Pulmonary artery endothelial cell (primary cell): ENCODE data around the gene ERP27. TPM values are rescaled to one million over a fixed set of nuclear protein-coding genes. Genes with fewer than 3 reads are reported as not detected.

Experiments used
- DNase-seq: peaks from one replicate; pipeline ENCODE4 v3.0.0-alpha.2; 2011; ENCODE audit warnings: low read depth, low spot score
- total RNA-seq: library from RNA; depleted of rRNA; stranded (reverse); fragments of >200 nt; gene quantifications from 2 replicates; pipeline ENCODE4 v1.2.3, GENCODE V29; 2014

ERP27 gene
- 0.14 and 0.33 TPM in 2 replicates for total RNA-seq

DNA sequence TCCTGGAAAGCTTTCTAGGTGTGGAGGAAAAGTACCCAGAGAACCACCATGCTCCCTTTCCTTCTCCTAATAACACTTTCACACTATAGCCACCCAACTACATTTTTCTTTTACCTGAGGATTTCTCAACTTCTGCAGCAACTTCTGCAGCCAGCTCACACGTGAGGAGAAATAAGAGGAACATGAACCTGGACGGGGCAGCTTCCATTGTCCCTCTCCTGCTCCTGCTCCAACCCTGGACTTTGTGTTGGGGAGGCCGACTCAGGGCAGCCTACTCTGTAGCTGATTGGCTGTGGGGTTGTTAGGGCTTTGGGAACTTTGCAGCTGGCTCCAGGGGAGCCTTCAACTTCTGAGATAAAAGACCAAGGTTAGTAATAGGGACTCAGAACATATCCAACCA lies at the start of gene ERP27:
ERP27 (minus strand) TSS at position 237 of the 400 bp plus-strand sequence; CDS start at position 208, 29 bp downstream.
- DNase-seq, result no peak

- DNase-seq, result no peak
These were observed 49.7 kb upstream of the ERP27 start for GRCh38 chr12:14988035-14988434.

DNA sequence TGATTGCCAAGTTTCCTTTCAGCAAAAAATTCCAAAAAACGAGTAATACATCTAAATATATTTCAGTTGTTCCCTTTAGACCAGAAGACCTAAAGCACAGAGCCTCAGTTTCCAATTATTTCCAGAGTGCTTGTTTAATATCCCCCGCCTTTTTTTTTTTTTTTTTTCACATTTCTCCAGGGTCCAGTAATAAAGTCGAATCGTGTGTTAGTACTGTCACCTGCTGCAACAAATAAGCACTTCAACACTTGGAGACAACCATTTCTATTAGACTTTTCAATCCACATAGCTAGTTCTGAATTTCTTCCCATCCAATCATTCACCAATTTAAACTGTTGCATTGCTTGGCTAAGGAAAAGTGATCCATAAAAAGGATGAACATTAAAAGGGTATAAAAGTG lies 48.1 kb upstream of the ERP27 start:
- no peak for DNase-seq

GRCh38 chr12:14984766-14985285 lies 46.5 kb upstream of the ERP27 start:
- DNase-seq, result no peak

DNA sequence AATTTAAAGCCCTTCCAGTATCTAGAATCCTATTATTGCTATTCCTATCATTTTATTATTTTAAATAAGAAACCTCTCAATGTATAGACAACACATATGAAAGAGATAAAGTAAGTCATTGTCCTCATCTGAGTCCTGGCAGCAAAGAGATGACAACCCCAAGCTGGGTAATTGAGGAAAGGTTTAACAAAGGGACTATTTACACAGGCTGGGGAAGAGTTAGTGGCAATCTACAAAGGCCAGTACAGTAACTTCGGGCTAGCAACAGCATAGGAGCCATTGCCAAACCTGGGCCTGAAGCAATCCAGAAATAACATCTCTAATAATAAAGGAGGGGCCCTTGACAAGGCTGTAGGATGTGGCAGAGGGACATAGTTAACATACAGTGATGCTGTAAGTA lies 45.7 kb upstream of the ERP27 start:
- no peak for DNase-seq

DNA sequence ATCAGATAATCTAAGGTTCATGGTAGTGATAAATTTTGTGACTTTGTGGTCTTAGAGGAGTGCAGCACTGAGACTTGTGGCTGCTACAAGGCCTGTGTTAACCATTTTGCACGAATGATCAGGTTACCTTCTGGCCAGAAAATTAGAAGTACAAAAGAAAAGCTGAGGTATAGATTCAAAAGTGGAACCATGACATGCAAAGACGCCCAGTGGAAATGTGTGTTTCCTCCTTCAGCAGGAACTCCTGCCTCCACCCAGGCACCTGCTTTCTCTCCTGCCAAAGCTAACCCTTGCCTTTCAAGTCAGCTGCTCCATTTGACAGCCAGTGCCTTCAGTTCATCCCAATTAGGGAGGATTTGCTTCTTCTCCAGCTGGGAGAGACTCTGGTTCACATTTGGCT lies 44.7 kb upstream of the ERP27 start:
- no peak for DNase-seq

- no peak for DNase-seq
These were observed 44.2 kb upstream of the ERP27 start for GRCh38 chr12:14982562-14982961.

GRCh38 chr12:14981049-14981448 lies 42.7 kb upstream of the ERP27 start:
- DNase-seq, result no peak

GRCh38 chr12:14979468-14979867 lies 41.1 kb upstream of the ERP27 start:
- DNase-seq, result no peak

- DNase-seq, result no peak
These were observed 38.3 kb upstream of the ERP27 start for GRCh38 chr12:14976658-14977057.

GRCh38 chr12:14975457-14975856 lies 37.1 kb upstream of the ERP27 start:
- DNase-seq, result no peak

GRCh38 chr12:14974633-14975032 lies 36.3 kb upstream of the ERP27 start:
- DNase-seq, result no peak

DNA sequence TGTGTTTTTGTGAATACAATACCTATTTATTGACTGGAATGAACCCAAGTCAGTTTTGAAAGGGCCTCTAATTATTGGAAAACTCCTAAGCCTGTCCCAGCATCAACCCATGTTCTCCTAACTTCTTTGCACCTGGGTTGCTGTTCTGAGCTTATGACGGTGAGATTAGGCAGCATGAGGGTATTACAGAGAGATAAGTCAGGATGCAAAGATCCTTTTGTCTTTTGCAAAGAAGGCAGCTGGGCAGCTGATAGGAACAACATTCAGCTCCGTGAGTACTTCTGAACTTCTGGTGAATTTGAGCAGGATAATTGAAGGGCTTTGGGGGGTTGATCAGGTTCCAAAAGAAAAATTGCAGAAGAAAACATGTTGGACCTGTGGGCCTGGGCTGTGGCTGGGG lies 34.5 kb upstream of the ERP27 start, which contains the start of gene PDE6H:
PDE6H (plus strand) TSS at position 227 of the 400 bp plus-strand sequence. CDS start 4,971 bp downstream, outside the sequence.
- no peak for DNase-seq

DNA sequence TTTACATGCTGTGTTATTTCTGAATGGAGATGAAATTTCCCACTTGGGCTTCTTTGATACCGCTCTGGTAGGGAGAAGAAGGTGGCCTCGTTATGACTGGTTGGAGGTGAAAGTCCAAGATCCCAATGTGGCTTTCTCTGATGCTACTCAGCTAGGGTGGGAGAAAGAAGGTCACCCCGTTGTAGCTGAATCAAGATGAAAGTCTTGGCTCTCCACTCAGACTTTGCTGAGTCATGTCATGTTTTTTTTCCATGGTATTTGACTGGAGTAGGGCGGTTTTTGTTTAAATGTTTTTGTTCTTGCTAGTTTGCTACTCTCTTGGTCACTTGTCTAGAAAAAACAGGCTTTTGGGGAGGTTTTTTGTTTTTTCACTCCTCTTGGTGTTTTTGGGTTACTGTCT lies 32.1 kb upstream of the ERP27 start:
- no peak for DNase-seq

- no peak for DNase-seq
These were observed 30.1 kb upstream of the ERP27 start for GRCh38 chr12:14968478-14968877.

DNA sequence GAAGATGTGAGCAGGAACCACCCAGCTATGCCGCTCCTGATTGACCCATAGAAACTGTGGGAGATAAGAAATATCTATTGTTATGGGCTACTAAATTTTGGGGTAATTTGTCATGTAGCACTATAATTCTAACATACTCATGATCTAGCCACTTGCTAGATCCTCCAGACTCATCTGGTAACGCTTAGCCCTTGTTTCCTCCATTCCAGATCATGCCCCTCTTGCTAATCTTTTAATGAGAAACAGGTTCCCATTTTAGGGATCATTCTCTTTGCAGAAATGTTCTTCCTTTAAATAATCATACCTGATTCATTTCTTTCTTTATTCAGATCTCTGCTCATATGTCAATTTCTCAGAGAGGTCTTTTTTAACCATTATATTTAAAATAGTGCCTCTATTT lies 26.9 kb upstream of the ERP27 start:
- no peak for DNase-seq

GRCh38 chr12:14964406-14964805 lies 26.1 kb upstream of the ERP27 start:
- DNase-seq, result no peak

DNA sequence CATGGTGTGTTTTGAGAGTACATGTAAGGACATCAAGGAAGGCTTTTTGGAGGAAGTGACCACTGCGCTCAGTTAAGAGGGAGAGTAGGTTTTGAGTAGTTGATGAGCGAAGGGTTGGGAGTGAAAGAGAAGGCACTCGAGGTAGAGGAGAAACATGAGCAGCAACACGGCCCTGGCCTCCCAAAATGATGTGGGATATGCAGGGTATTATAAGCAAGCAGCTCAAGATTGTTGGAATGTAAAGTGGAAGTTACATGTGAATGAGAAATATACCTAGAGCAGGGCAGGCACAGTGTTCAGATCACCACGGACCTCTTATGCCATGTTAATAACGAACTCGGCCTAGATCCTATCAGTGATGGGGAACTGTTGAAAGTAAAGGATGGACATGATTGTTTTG lies 25.2 kb upstream of the ERP27 start:
- no peak for DNase-seq

- DNase-seq, result no peak
These were observed 24.5 kb upstream of the ERP27 start for GRCh38 chr12:14962797-14963196.

GRCh38 chr12:14962153-14962539 lies 23.8 kb upstream of the ERP27 start:
- no peak for DNase-seq

DNA sequence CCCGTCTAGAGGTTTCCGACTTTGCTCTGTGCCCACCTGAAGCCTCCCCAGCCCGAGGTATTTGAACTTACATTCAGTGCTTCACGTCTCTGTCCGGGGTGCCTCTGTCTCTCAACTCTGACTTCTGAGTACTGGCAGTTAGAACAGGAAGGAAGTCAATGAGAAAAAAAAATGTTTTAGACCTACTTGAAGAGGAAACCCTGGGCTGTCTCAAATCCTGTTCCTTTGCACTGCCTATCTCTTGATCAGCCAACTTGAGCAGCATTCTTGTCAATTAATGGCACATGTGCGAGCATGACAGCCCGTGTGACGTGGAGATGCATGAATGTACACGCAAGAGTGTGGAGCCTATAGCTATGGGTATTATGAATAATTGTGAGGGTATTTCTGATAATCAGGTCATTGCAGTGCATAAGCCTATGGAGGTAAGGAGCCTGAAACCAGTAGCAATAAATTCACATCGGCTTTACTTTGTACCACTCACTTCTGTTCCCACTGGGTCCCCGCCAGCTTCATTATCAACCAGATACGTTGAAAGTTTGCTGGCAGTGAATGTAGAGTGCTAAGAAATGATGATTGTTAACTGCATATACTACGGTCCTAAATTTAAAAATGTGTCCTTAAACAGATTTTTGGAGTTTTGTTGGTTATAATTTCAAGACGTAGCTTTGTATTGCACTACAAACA lies 23.3 kb upstream of the ERP27 start, which contains the start of gene ARHGDIB:
ARHGDIB (minus strand) TSS at position 136 of the 687 bp plus-strand sequence. CDS start 10,889 bp downstream, outside the sequence.
- peak; percentile 58 for DNase-seq

GRCh38 chr12:14960548-14961465 lies 22.5 kb upstream of the ERP27 start:
- no peak for DNase-seq
